OCI-LY7 (cell line): ENCODE results near the gene MAPK11. TPM values are rescaled to one million over a fixed set of nuclear protein-coding genes. Genes with fewer than 3 reads are reported as not detected.

Experiments
- BruUV-seq: library from RNA; stranded (reverse); fragments of 400-500 nt; replicated peaks from 2 replicates; lab custom pipeline; 2021; lab: Mats Ljungman, UMichigan
- CTCF ChIA-PET: fragments of 300-600 bp; sonication (Branson Sonifier 250); formaldehyde crosslinking; loops from one replicate; lab custom pipeline; 2022; ENCODE audit warnings: antibody characterized with exemption; ENCODE audit not compliant: unreplicated experiment; lab: Charles Lee
- POLR2A ChIA-PET: fragments of 300-600 bp; sonication (Branson Sonifier 250); formaldehyde crosslinking; loops from one replicate; lab custom pipeline; 2022; ENCODE audit warnings: antibody characterized with exemption; lab: Charles Lee
- DNase-seq: peaks from one replicate; pipeline ENCODE4 v3.0.0-alpha.2; 2015; ENCODE audit warnings: low spot score
- H2AFZ ChIP-seq: fragments of 200-600 bp; sonication (generic), shearing (Covaris generic); 2 replicates; pipeline ENCODE4 v1.6.1; 2014; ENCODE audit warnings: mild to moderate bottlenecking, antibody characterized with exemption, low read length, moderate library complexity
- H3K27ac ChIP-seq: fragments of 200-600 bp; sonication (generic); 2 replicates; pipeline ENCODE4 v1.5.1; 2014; ENCODE audit warnings: mixed run types, low read depth, mild to moderate bottlenecking, moderate library complexity, low read length, inconsistent platforms; ENCODE audit not compliant: poor library complexity, severe bottlenecking
- H3K36me3 ChIP-seq: fragments of 200-600 bp; sonication (generic); 2 replicates; pipeline ENCODE4 v1.6.1; 2014; ENCODE audit warnings: mild to moderate bottlenecking, antibody characterized with exemption, low read length, moderate library complexity, mixed read lengths; ENCODE audit not compliant: insufficient read depth
- H3K4me1 ChIP-seq: fragments of 200-600 bp; sonication (generic); 2 replicates; pipeline ENCODE4 v1.5.1; 2014; ENCODE audit warnings: mild to moderate bottlenecking, low read length; ENCODE audit not compliant: insufficient read depth, poor library complexity, severe bottlenecking
- H3K4me2 ChIP-seq: fragments of 200-600 bp; sonication (generic); 2 replicates; pipeline ENCODE4 v1.6.1; 2014; ENCODE audit warnings: mild to moderate bottlenecking, low read length
- H3K4me3 ChIP-seq: fragments of 200-600 bp; sonication (generic); 2 replicates; pipeline ENCODE4 v1.5.1; 2014; ENCODE audit warnings: mild to moderate bottlenecking, low read depth, low read length; ENCODE audit not compliant: poor library complexity, severe bottlenecking
- H3K79me2 ChIP-seq: fragments of 200-600 bp; sonication (generic); 2 replicates; pipeline ENCODE4 v1.6.1; 2016; ENCODE audit warnings: low read depth, mild to moderate bottlenecking, low read length, moderate library complexity, mixed read lengths; ENCODE audit not compliant: insufficient read depth
- H3K9me2 ChIP-seq: fragments of 200-600 bp; sonication (generic); 2 replicates; pipeline ENCODE4 v1.6.1; 2016; ENCODE audit warnings: mild to moderate bottlenecking, low read length, mixed read lengths; ENCODE audit not compliant: insufficient read depth
- H3K9me3 ChIP-seq: fragments of 200-600 bp; sonication (generic); 2 replicates; pipeline ENCODE4 v1.6.1; 2014; ENCODE audit warnings: mild to moderate bottlenecking, mixed run types, low read length, mixed read lengths
- H4K20me1 ChIP-seq: fragments of 200-600 bp; sonication (generic); 2 replicates; pipeline ENCODE4 v1.6.1; 2014; ENCODE audit warnings: mild to moderate bottlenecking, antibody characterized with exemption, low read length, moderate library complexity, mixed read lengths; ENCODE audit not compliant: insufficient read depth
- CTCF ChIP-seq: fragments of 200-600 bp; sonication (generic); conservative IDR thresholded peaks from 2 replicates; pipeline ENCODE4 v1.5.1; 2014; ENCODE audit warnings: mild to moderate bottlenecking, antibody characterized with exemption, low read length, moderate library complexity, mixed read lengths
- EZH2phosphoT487 ChIP-seq: fragments of 200-600 bp; sonication (generic); IDR thresholded peaks from 2 replicates; pipeline ENCODE4 v1.6.1; 2018; ENCODE audit warnings: low read depth, borderline replicate concordance, mild to moderate bottlenecking, mixed run types, antibody characterized with exemption, low read length, moderate library complexity, mixed read lengths
- intact Hi-C: fragments of 100-400 bp; cut with micrococcal nuclease; formaldehyde crosslinking; loops from one replicate; pipeline ENCODE4 v1.10.0; 2022; ENCODE audit not compliant: unreplicated experiment
- total RNA-seq, 2 experiments: library from RNA; depleted of rRNA in 1 of 2; stranded (reverse); fragments of >200 nt in 1 of 2; shearing (Covaris generic) in 1 of 2; gene quantifications; 2 replicates each; pipeline ENCODE4 v1.2.3, GENCODE V29; 2014 to 2022

The MAPK11 gene
- total RNA-seq, 2 experiments from 2014 or later, result 12.0 to 19.7 TPM

- ChIA-PET CTCF (interaction anchor here (0.7 kb wide), 1 partner anchor 27 kb away, joined by 6 read pairs; no protein-coding TSS in a partner anchor), POLR2A (no interaction called here)
- Histone ChIP-seq H3K4me3 (no peak overlapping the region), H3K9me2 (no peaks in the 10 kb centered on the region), H3K4me1 (peaks cover 6% of the 10 kb centered on the region), H3K9me3 (peaks cover 5% of the 10 kb centered on the region; the same call in 1 of the 2 replicates), H3K27ac (no peak overlapping the region), H4K20me1 (no peaks in the 10 kb centered on the region), H2AFZ (no peak overlapping the region), H3K4me2 (no peak overlapping the region), H3K79me2 (no peaks in the 10 kb centered on the region), H3K36me3 (peaks cover 13% of the 10 kb centered on the region; the same call in 1 of the 2 replicates)
- intact Hi-C loops, result no loop called here
- no TSS peak for BruUV-seq
- DNase-seq, result no peak
- TF ChIP-seq EZH2phosphoT487 (no peak), CTCF (no peak)
Measured at GRCh38 chr22:50280022-50280707, 10.0 kb upstream of the MAPK11 start.

GRCh38 chr22:50278956-50279619, 8.9 kb upstream of the MAPK11 start:
- no peaks in the 10 kb centered on the region for H3K79me2 ChIP-seq
- H3K9me3 ChIP-seq, result peaks cover 5% of the 10 kb centered on the region; the same call in 1 of the 2 replicates
- H3K4me2 ChIP-seq, result no peak overlapping the region
- no peak for DNase-seq
- H2AFZ ChIP-seq, result no peak overlapping the region
- no peaks in the 10 kb centered on the region for H3K9me2 ChIP-seq
- TF ChIP-seq EZH2phosphoT487, result no peak
- TF ChIP-seq CTCF, result no peak
- intact Hi-C loops, result no loop called here
- peaks cover 16% of the 10 kb centered on the region; the same call in 1 of the 2 replicates for H3K36me3 ChIP-seq
- BruUV-seq, result no TSS peak
- H3K27ac ChIP-seq, result no peak overlapping the region
- no peaks in the 10 kb centered on the region for H4K20me1 ChIP-seq
- ChIA-PET CTCF (no interaction called here), POLR2A (no interaction called here)
- H3K4me3 ChIP-seq, result no peak overlapping the region
- H3K4me1 ChIP-seq, result peaks cover 8% of the 10 kb centered on the region
